ENCODE measurements around the gene CRYBG1. TPM values are rescaled to one million over a fixed set of nuclear protein-coding genes. Genes with fewer than 3 reads are reported as not detected.
"Not testable (repeated sequence)": the region's sequence is repeated elsewhere in the genome, so short reads cannot be mapped to it uniquely, and the experiment has no call there.

Gene CRYBG1
- polyA plus RNA-seq, 1 donor from 2014 or later, result 0.73 TPM

- no peaks in the 10 kb centered on the region for H3F3A ChIP-seq (ENCODE audit: insufficient read depth, low read length, poor library complexity, severe bottlenecking)
- no peak overlapping the region for H3K4me3 ChIP-seq (ENCODE audit: low read length)
- peaks cover 60% of the 10 kb centered on the region for H3K27me3 ChIP-seq (ENCODE audit: insufficient read depth, low read depth, low read length)
- no peak overlapping the region for H3K4me2 ChIP-seq (ENCODE audit: low read length)
- TF ChIP-seq CTCF (IDR thresholded peaks at IDR 0.05; ENCODE audit: poor library complexity, severe bottlenecking) (no peak), RAD21 (conservative IDR thresholded peaks at IDR 0.05) (no peak), EZH2 (IDR thresholded peaks at IDR 0.05; ENCODE audit: borderline replicate concordance, insufficient read depth, low read length, poor library complexity, severe bottlenecking) (no peak), MXI1 (conservative IDR thresholded peaks at IDR 0.05; ENCODE audit: poor library complexity, severe bottlenecking) (no peak), POLR2AphosphoS5 (IDR thresholded peaks at IDR 0.05) (no peak), EP300 (conservative IDR thresholded peaks at IDR 0.05; ENCODE audit: poor library complexity, severe bottlenecking) (no peak), TAF1 (IDR thresholded peaks at IDR 0.05; ENCODE audit: low read depth) (no peak), SMC3 (conservative IDR thresholded peaks at IDR 0.05; ENCODE audit: poor library complexity) (no peak)
- TF ChIP-seq, protein P1, sequence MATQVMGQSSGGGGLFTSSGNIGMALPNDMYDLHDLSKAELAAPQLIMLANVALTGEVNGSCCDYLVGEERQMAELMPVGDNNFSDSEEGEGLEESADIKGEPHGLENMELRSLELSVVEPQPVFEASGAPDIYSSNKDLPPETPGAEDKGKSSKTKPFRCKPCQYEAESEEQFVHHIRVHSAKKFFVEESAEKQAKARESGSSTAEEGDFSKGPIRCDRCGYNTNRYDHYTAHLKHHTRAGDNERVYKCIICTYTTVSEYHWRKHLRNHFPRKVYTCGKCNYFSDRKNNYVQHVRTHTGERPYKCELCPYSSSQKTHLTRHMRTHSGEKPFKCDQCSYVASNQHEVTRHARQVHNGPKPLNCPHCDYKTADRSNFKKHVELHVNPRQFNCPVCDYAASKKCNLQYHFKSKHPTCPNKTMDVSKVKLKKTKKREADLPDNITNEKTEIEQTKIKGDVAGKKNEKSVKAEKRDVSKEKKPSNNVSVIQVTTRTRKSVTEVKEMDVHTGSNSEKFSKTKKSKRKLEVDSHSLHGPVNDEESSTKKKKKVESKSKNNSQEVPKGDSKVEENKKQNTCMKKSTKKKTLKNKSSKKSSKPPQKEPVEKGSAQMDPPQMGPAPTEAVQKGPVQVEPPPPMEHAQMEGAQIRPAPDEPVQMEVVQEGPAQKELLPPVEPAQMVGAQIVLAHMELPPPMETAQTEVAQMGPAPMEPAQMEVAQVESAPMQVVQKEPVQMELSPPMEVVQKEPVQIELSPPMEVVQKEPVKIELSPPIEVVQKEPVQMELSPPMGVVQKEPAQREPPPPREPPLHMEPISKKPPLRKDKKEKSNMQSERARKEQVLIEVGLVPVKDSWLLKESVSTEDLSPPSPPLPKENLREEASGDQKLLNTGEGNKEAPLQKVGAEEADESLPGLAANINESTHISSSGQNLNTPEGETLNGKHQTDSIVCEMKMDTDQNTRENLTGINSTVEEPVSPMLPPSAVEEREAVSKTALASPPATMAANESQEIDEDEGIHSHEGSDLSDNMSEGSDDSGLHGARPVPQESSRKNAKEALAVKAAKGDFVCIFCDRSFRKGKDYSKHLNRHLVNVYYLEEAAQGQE (IDR thresholded peaks at IDR 0.05; ENCODE audit: borderline replicate concordance), result no peak
- H3K27ac ChIP-seq (ENCODE audit: low read length), result no peak overlapping the region
- no peaks in the 10 kb centered on the region for H4K20me1 ChIP-seq (ENCODE audit: insufficient read depth)
- no peak overlapping the region for H2AFZ ChIP-seq (ENCODE audit: low read depth, low read length)
- no peaks in the 10 kb centered on the region for H3K9me3 ChIP-seq (ENCODE audit: low read length)
- no peaks in the 10 kb centered on the region for H3K36me3 ChIP-seq (ENCODE audit: insufficient read depth, low read length)
- no peaks in the 10 kb centered on the region for H3K9me2 ChIP-seq (ENCODE audit: insufficient read depth, low read length)
- H3K9ac ChIP-seq (ENCODE audit: low read length), result no peak overlapping the region
- no peaks in the 10 kb centered on the region for H3K79me2 ChIP-seq (replicated peaks; ENCODE audit: insufficient read depth, low read length)
Observed at GRCh38 chr6:106514583-106514885, 154.0 kb downstream of the CRYBG1 start.

DNA sequence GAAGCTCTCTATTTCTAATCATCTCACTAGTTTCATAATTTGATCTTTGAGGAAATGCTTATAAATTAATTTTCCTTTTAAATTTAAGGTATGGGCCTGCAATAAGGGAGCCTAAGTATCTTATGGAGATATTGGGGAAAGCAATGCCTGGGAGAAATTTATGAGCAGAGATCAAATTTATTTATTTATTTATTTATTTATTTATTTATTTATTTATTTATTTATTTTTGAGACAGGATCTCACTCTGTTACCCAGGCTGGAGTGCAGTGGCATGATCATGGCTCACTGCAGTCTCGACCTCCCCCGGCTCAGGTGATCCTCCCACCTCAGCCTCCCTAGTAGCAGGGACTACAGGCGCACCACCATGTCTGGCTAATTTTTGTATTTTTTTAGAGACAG is 155.1 kb downstream of the CRYBG1 start:
- not testable (repeated sequence) for H3K4me3 ChIP-seq (ENCODE audit: low read length); H4K20me1 ChIP-seq (ENCODE audit: insufficient read depth); H3K9ac ChIP-seq (ENCODE audit: low read length); H3K4me2 ChIP-seq (ENCODE audit: low read length); H2AFZ ChIP-seq (ENCODE audit: low read depth, low read length); H3F3A ChIP-seq (ENCODE audit: insufficient read depth, low read length, poor library complexity, severe bottlenecking); H3K9me3 ChIP-seq (ENCODE audit: low read length); H3K9me2 ChIP-seq (ENCODE audit: insufficient read depth, low read length); H3K36me3 ChIP-seq (ENCODE audit: insufficient read depth, low read length); H3K79me2 ChIP-seq (replicated peaks; ENCODE audit: insufficient read depth, low read length); H3K27ac ChIP-seq (ENCODE audit: low read length)
- peaks cover 49% of the 10 kb centered on the region for H3K27me3 ChIP-seq (ENCODE audit: insufficient read depth, low read depth, low read length)

DNA sequence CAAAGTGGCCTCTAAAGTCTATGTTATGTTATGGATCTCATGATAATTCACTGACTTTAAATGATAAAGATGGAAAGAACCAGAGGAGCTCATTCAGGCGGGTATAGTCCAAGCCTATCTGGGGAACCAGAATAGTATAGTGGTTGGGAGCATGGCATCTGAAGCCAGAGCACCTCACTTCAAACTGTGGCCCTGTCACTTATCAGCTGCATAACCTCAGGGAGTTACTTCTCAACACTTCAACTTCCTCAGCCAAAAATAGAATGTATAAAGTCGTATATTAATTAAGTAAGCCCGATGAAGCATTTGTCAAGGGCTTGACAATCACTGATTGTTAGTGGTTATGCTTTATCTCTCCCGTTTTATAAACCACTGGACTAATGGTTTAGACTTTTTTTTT is 156.1 kb downstream of the CRYBG1 start:
- H3K79me2 ChIP-seq (replicated peaks; ENCODE audit: insufficient read depth, low read length), result no peaks in the 10 kb centered on the region

More for the DNA sequence above, 156.1 kb downstream of the CRYBG1 start:
- Histone ChIP-seq H3F3A (ENCODE audit: insufficient read depth, low read length, poor library complexity, severe bottlenecking) (no peaks in the 10 kb centered on the region), H3K27ac (ENCODE audit: low read length) (no peak overlapping the region), H3K4me2 (ENCODE audit: low read length) (no peak overlapping the region), H3K9me2 (ENCODE audit: insufficient read depth, low read length) (no peaks in the 10 kb centered on the region), H3K36me3 (ENCODE audit: insufficient read depth, low read length) (no peaks in the 10 kb centered on the region), H4K20me1 (ENCODE audit: insufficient read depth) (no peaks in the 10 kb centered on the region), H3K9ac (ENCODE audit: low read length) (no peak overlapping the region), H3K9me3 (ENCODE audit: low read length) (no peaks in the 10 kb centered on the region), H3K4me3 (ENCODE audit: low read length) (no peak overlapping the region), H3K27me3 (ENCODE audit: insufficient read depth, low read depth, low read length) (peaks cover 39% of the 10 kb centered on the region), H2AFZ (ENCODE audit: low read depth, low read length) (no peak overlapping the region)
- no peak for TF ChIP-seq POLR2AphosphoS5 (IDR thresholded peaks at IDR 0.05)
- no peak for TF ChIP-seq RAD21 (conservative IDR thresholded peaks at IDR 0.05)
- TF ChIP-seq EZH2 (IDR thresholded peaks at IDR 0.05; ENCODE audit: borderline replicate concordance, insufficient read depth, low read length, poor library complexity, severe bottlenecking), result no peak
- no peak for TF ChIP-seq MXI1 (conservative IDR thresholded peaks at IDR 0.05; ENCODE audit: poor library complexity, severe bottlenecking)
- no peak for TF ChIP-seq SMC3 (conservative IDR thresholded peaks at IDR 0.05; ENCODE audit: poor library complexity)
- TF ChIP-seq CTCF (IDR thresholded peaks at IDR 0.05; ENCODE audit: poor library complexity, severe bottlenecking), result no peak
- TF ChIP-seq, protein P1 (IDR thresholded peaks at IDR 0.05; ENCODE audit: borderline replicate concordance), result no peak
- TF ChIP-seq TAF1 (IDR thresholded peaks at IDR 0.05; ENCODE audit: low read depth), result no peak
- TF ChIP-seq EP300 (conservative IDR thresholded peaks at IDR 0.05; ENCODE audit: poor library complexity, severe bottlenecking), result no peak
